K562 (cell line): ENCODE results near the gene KLHL24. TPM values are rescaled to one million over a fixed set of nuclear protein-coding genes. Genes with fewer than 3 reads are reported as not detected.
A peak's percentile ranks its signal among the peaks of the same experiment; 100 is the strongest.

ENCODE experiments used
- ADNP ChIP-seq: fragments of 200-800 bp; sonication (Bioruptor generic); IDR thresholded peaks from 2 replicates; pipeline ENCODE4 v1.6.1; 2016; ENCODE audit warnings: missing genetic modification characterization, missing compliant biosample characterization
- BCOR ChIP-seq: fragments of 450-650 bp; IDR thresholded peaks from 2 replicates; pipeline ENCODE4 v1.6.1; 2016
- NBN ChIP-seq: fragments of 450-650 bp; IDR thresholded peaks from 2 replicates; pipeline ENCODE4 v1.6.1; 2016; ENCODE audit warnings: low read depth, mild to moderate bottlenecking
- NCOA1 ChIP-seq: fragments of 450-650 bp; IDR thresholded peaks from 2 replicates; pipeline ENCODE4 v1.6.1; 2016; ENCODE audit warnings: low read depth
- NR2F6 ChIP-seq: fragments of 450-650 bp; formaldehyde crosslinking; IDR thresholded peaks from 2 replicates; pipeline ENCODE4 v1.4.0; 2020; ENCODE audit warnings: mild to moderate bottlenecking
- SMARCA5 ChIP-seq: fragments of 450-650 bp; IDR thresholded peaks from 2 replicates; pipeline ENCODE4 v1.6.1; 2016
- ZBTB7A ChIP-seq: IDR thresholded peaks from 2 replicates; pipeline ENCODE4 v1.6.1; 2011; ENCODE audit warnings: low read depth, mild to moderate bottlenecking, low read length, moderate library complexity, borderline replicate concordance; ENCODE audit not compliant: control insufficient read depth
- ZNF174 ChIP-seq: fragments of 250-450 bp; sonication (Bioruptor Pico); IDR thresholded peaks from 2 replicates; pipeline ENCODE4 v1.4.0; 2020; ENCODE audit warnings: mild to moderate bottlenecking
- ZNF592 ChIP-seq: fragments of 450-650 bp; IDR thresholded peaks from 2 replicates; pipeline ENCODE4 v1.6.1; 2017; ENCODE audit warnings: antibody characterized with exemption, mild to moderate bottlenecking
- polyA plus RNA-seq, 8 experiments: library from polyadenylated mRNA; depleted of rRNA in 4 of 8; stranded (reverse) in 5 of 8; unstranded in 3 of 8; fragments of >200 nt; fragmentation: Nextera tagmentation in 2 of 8; fragmentation: Illumina TruSeq in 1 of 8; extraction: Ambion mirVana in 2 of 8; extraction: Trizol in 1 of 8; gene quantifications; 2 replicates each; pipeline versions ENCODE4 v1.2.1 to v1.2.3, GENCODE V29; 2011 to 2014; ENCODE audit warnings: inconsistent platforms in 1 of 8, missing spikeins in 1 of 8
- total RNA-seq, 7 experiments: library from RNA; depleted of rRNA in 6 of 7; stranded (reverse); fragments of >200 nt in 6 of 7; fragmentation: Illumina TruSeq in 2 of 7; extraction: Trizol in 2 of 7; gene quantifications; 2 replicates each; pipeline versions ENCODE4 v1.2.1 to v1.2.3, GENCODE V29; 2011 to 2021; ENCODE audit warnings: low replicate concordance in 1 of 7
- TF ChIP-seq, protein P1 (sequence below): fragments of 450-650 bp; IDR thresholded peaks from 2 replicates; pipeline ENCODE4 v1.6.1; 2018; ENCODE audit not compliant: partially characterized antibody

KLHL24 gene
- total and polyA plus RNA-seq, 9 of the 15 experiments (the other 6 are each of a cell fraction or from before 2014, with no cell fraction given): 3.3 to 21.2 (median 14.2) TPM

DNA sequence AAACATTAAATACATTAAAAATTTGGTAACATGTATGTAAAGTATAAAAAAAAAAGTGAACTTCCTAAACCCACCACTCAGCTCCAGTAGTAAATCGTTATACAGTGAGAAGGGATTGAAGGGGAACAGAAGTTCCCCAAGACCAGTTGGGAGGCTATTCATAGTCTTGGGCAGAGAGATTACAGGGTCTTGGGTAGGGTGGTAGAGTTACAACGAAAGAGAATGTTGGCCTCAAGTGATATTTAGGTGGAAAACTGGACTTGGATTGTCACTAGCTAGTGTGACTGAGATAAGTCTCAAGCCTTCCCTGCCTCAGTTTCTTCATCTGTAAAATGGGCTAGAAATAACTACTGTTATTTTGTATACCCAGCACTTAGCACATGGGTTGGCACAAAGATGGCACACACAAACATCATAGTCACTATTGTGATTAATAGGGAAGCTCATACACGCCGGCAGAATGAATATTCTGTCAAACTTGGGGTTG lies 61.7 kb downstream of the KLHL24 start (continued):
- peak; percentile 28; the same call in 1 of the 2 replicates for TF ChIP-seq ZNF592
- TF ChIP-seq NBN: no peak
- TF ChIP-seq, protein P1, sequence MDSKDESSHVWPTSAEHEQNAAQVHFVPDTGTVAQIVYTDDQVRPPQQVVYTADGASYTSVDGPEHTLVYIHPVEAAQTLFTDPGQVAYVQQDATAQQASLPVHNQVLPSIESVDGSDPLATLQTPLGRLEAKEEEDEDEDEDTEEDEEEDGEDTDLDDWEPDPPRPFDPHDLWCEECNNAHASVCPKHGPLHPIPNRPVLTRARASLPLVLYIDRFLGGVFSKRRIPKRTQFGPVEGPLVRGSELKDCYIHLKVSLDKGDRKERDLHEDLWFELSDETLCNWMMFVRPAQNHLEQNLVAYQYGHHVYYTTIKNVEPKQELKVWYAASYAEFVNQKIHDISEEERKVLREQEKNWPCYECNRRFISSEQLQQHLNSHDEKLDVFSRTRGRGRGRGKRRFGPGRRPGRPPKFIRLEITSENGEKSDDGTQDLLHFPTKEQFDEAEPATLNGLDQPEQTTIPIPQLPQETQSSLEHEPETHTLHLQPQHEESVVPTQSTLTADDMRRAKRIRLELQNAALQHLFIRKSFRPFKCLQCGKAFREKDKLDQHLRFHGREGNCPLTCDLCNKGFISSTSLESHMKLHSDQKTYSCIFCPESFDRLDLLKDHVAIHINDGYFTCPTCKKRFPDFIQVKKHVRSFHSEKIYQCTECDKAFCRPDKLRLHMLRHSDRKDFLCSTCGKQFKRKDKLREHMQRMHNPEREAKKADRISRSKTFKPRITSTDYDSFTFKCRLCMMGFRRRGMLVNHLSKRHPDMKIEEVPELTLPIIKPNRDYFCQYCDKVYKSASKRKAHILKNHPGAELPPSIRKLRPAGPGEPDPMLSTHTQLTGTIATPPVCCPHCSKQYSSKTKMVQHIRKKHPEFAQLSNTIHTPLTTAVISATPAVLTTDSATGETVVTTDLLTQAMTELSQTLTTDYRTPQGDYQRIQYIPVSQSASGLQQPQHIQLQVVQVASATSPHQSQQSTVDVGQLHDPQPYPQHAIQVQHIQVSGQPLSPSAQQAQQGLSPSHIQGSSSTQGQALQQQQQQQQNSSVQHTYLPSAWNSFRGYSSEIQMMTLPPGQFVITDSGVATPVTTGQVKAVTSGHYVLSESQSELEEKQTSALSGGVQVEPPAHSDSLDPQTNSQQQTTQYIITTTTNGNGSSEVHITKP: no peak
- 0 out of 2 replicates have a peak, but pooled peaks have one; percentile 6 for TF ChIP-seq SMARCA5
- TF ChIP-seq ZNF174 (CRISPR knock-in tag): no peak
- TF ChIP-seq NR2F6 (CRISPR knock-in tag): no peak
- TF ChIP-seq ZBTB7A: no peak
- TF ChIP-seq NCOA1: peak; percentile 20; the same call in 1 of the 2 replicates
- peak; percentile 48; the same call in 1 of the 2 replicates for TF ChIP-seq BCOR
- TF ChIP-seq ADNP (tag): 0 out of 2 replicates have a peak, but pooled peaks have one; percentile 19
